Activated CD8-positive, alpha-beta T cell treated with anti-CD3 and anti-CD28 coated beads, Interleukin-2, amount 10 ng/mL, durations not matched to agents 7 days and 5 days (primary cell): ENCODE measurements around the gene HOXC4. TPM values are rescaled to one million over a fixed set of nuclear protein-coding genes. Genes with fewer than 3 reads are reported as not detected.

Source experiments
- ATAC-seq: fragments of 150-1000 bp; cut with Tn5 transposase; one replicate; pipeline ENCODE4 v1.10.0; 2021; ENCODE audit warnings: moderate library complexity
- CTCF ChIA-PET: fragments of 350-600 bp; sonication (Branson Sonifier 250); formaldehyde crosslinking; loops from one replicate; lab custom pipeline; 2021; ENCODE audit warnings: antibody characterized with exemption; lab: Charles Lee
- POLR2A ChIA-PET: fragments of 350-600 bp; sonication (Branson Sonifier 250); formaldehyde crosslinking; loops from one replicate; lab custom pipeline; 2021; ENCODE audit warnings: antibody characterized with exemption; lab: Charles Lee
- DNase-seq: peaks from one replicate; pipeline ENCODE4 v3.0.0-alpha.2; 2020
- H3K27ac Mint-ChIP-seq: one replicate; pipeline ENCODE4 v1.8.0; 2021; ENCODE audit warnings: mild to moderate bottlenecking, mixed read lengths
- H3K27me3 Mint-ChIP-seq: one replicate; pipeline ENCODE4 v1.8.0; 2021; ENCODE audit warnings: low read depth, mixed read lengths
- H3K36me3 Mint-ChIP-seq: one replicate; pipeline ENCODE4 v1.8.0; 2021; ENCODE audit warnings: low read depth, mixed read lengths
- H3K4me1 Mint-ChIP-seq: one replicate; pipeline ENCODE4 v1.8.0; 2021; ENCODE audit warnings: low read depth, mixed read lengths
- H3K4me3 Mint-ChIP-seq: one replicate; pipeline ENCODE4 v1.8.0; 2021; ENCODE audit warnings: mild to moderate bottlenecking, mixed read lengths
- H3K9me3 Mint-ChIP-seq: one replicate; pipeline ENCODE4 v1.8.0; 2022; ENCODE audit warnings: mixed read lengths; ENCODE audit not compliant: insufficient read depth
- total RNA-seq, 2 experiments: library from RNA; stranded (reverse); gene quantifications; one replicate each; pipeline ENCODE4 v1.2.3, GENCODE V29; 2021

HOXC4 gene
- total RNA-seq, 2 experiments from 2014 or later, result 1.1 to 1.3 TPM

DNA sequence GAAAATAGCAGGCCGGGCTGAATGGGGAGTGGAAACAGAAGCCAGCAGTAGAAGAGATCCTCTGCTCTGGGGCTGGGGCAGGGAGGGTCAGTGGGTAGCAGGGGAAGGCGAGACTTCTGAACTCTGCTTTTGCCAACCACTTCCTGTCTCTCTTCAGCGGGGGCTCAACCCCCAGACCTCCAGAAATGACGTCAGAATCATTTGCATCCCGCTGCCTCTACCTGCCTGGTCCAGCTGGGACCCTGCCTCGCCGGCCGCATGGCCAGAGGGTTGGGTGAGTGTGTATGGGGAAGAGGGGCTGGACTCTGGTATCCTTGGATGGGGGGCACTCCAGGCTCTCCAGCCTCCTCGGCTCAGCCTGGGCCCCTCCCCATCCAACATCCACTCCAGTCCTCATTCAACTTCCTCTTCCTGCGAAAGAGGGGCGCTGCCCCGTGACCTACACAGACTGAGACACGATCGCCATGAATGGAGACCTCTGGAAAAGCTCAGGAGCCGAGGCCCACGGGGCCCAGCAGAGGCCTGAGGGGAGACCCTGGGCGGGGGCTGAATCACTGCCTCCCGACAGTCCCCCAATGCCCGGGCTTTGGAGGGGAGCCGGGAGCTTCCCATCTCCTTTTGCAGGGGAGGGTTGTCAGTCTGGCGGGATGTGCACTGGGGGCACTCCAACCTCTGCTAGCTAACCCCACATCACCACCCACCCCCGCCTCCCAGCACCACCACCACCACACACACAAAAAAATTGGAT lies 458 bp upstream of the HOXC4 start:
- Mint-ChIP-seq H3K4me3 (peak overlapping the region; percentile 74), H3K27me3 (peaks cover 82% of the 10 kb centered on the region), H3K9me3 (no peaks in the 10 kb centered on the region), H3K27ac (peak overlapping the region; percentile 73), H3K4me1 (peaks cover 37% of the 10 kb centered on the region), H3K36me3 (no peaks in the 10 kb centered on the region)
- ChIA-PET POLR2A (interaction anchor here (0.7 kb wide), 2 partner anchors 25 to 29 kb away, joined by 3 read pairs; partner anchors contain the start of gene HOXC6), CTCF (interaction anchor here (0.8 to 3.3 kb wide), 15 partner anchors 12 to 326 kb away, joined by 3 to 27 read pairs (median 3); partner anchors contain the start of genes HOXC5 and SMUG1)
- DNase-seq (peak; percentile 43), ATAC-seq (peak; percentile 61)

DNA sequence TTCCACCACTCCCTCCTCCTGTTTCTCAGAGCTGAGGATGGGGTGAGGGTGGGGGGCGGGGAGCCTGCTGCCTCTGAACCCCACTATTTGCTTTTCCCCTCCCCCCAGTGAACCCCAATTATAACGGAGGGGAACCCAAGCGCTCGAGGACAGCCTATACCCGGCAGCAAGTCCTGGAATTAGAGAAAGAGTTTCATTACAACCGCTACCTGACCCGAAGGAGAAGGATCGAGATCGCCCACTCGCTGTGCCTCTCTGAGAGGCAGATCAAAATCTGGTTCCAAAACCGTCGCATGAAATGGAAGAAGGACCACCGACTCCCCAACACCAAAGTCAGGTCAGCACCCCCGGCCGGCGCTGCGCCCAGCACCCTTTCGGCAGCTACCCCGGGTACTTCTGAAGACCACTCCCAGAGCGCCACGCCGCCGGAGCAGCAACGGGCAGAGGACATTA lies 1.1 kb downstream of the HOXC4 start:
- ATAC-seq, result no peak
- CTCF ChIA-PET, result interaction anchor here (0.6 to 3.3 kb wide), 4 partner anchors 22 to 160 kb away, joined by 3 to 27 read pairs (median 4); partner anchors contain the start of gene HOXC5

DNA sequence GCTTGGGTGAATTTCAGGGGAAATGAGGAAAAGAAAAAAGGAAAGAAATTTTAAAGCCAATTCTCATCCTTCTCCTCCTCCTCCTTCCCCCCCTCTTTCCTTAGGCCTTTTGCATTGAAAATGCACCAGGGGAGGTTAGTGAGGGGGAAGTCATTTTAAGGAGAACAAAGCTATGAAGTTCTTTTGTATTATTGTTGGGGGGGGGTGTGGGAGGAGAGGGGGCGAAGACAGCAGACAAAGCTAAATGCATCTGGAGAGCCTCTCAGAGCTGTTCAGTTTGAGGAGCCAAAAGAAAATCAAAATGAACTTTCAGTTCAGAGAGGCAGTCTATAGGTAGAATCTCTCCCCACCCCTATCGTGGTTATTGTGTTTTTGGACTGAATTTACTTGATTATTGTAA lies 1.9 kb downstream of the HOXC4 start:
- no peak for ATAC-seq
- POLR2A ChIA-PET, result no interaction called here
- Mint-ChIP-seq H3K36me3 (no peaks in the 10 kb centered on the region), H3K27me3 (peaks cover 78% of the 10 kb centered on the region), H3K9me3 (no peaks in the 10 kb centered on the region), H3K4me1 (peaks cover 29% of the 10 kb centered on the region), H3K27ac (no peak overlapping the region), H3K4me3 (no peak overlapping the region)
- DNase-seq, result no peak
- CTCF ChIA-PET, result interaction anchor here (1.2 to 1.4 kb wide), 3 partner anchors 15 to 49 kb away, joined by 4 to 5 read pairs (median 4); partner anchors contain the start of gene HOXC5

More for the DNA sequence above, 1.1 kb downstream of the HOXC4 start:
- peaks cover 36% of the 10 kb centered on the region for H3K4me1 Mint-ChIP-seq
- H3K27me3 Mint-ChIP-seq, result peaks cover 80% of the 10 kb centered on the region
- POLR2A ChIA-PET, result no interaction called here
- H3K36me3 Mint-ChIP-seq, result no peaks in the 10 kb centered on the region
- H3K9me3 Mint-ChIP-seq, result no peaks in the 10 kb centered on the region
- H3K4me3 Mint-ChIP-seq, result peak overlapping the region; percentile 74
- no peak overlapping the region for H3K27ac Mint-ChIP-seq
- DNase-seq, result no peak

GRCh38 chr12:54056110-54056509 lies 2.5 kb downstream of the HOXC4 start:
- peaks cover 78% of the 10 kb centered on the region for H3K27me3 Mint-ChIP-seq
- DNase-seq, result no peak
- H3K36me3 Mint-ChIP-seq, result no peaks in the 10 kb centered on the region
- ChIA-PET POLR2A (no interaction called here), CTCF (interaction anchor here (1.4 kb wide), 2 partner anchors 15 to 23 kb away, joined by 4 to 5 read pairs; partner anchors contain the start of gene HOXC5)
- H3K9me3 Mint-ChIP-seq, result no peaks in the 10 kb centered on the region
- peaks cover 26% of the 10 kb centered on the region for H3K4me1 Mint-ChIP-seq
- H3K27ac Mint-ChIP-seq, result no peak overlapping the region
- ATAC-seq, result no peak
- no peak overlapping the region for H3K4me3 Mint-ChIP-seq

GRCh38 chr12:54058128-54058768 lies 4.6 kb downstream of the HOXC4 start:
- H3K36me3 Mint-ChIP-seq, result no peaks in the 10 kb centered on the region
- peaks cover 85% of the 10 kb centered on the region for H3K27me3 Mint-ChIP-seq
- ChIA-PET CTCF (interaction anchor here (1.4 to 1.5 kb wide), 2 partner anchors 26 to 133 kb away, joined by 4 to 5 read pairs; partner anchors contain the start of gene HOXC5), POLR2A (interaction anchor here (0.6 kb wide), 1 partner anchor 41 kb away, joined by 3 read pairs; no protein-coding TSS in a partner anchor)
- no peak overlapping the region for H3K27ac Mint-ChIP-seq
- no peak overlapping the region for H3K4me3 Mint-ChIP-seq
- no peaks in the 10 kb centered on the region for H3K9me3 Mint-ChIP-seq
- peaks cover 11% of the 10 kb centered on the region for H3K4me1 Mint-ChIP-seq
- DNase-seq (no peak), ATAC-seq (no peak)

- POLR2A ChIA-PET, result no interaction called here
- CTCF ChIA-PET, result interaction anchor here (0.8 to 1.5 kb wide), 4 partner anchors 16 to 154 kb away, joined by 3 to 5 read pairs (median 4); partner anchors contain the start of gene HOXC5
- H3K36me3 Mint-ChIP-seq, result no peaks in the 10 kb centered on the region
- H3K27me3 Mint-ChIP-seq, result peaks cover 84% of the 10 kb centered on the region
- no peaks in the 10 kb centered on the region for H3K9me3 Mint-ChIP-seq
- H3K27ac Mint-ChIP-seq, result no peak overlapping the region
- ATAC-seq (no peak), DNase-seq (no peak)
- H3K4me1 Mint-ChIP-seq, result no peaks in the 10 kb centered on the region
- no peak overlapping the region for H3K4me3 Mint-ChIP-seq
Observed at GRCh38 chr12:54059668-54060067, 6.0 kb downstream of the HOXC4 start.

DNA sequence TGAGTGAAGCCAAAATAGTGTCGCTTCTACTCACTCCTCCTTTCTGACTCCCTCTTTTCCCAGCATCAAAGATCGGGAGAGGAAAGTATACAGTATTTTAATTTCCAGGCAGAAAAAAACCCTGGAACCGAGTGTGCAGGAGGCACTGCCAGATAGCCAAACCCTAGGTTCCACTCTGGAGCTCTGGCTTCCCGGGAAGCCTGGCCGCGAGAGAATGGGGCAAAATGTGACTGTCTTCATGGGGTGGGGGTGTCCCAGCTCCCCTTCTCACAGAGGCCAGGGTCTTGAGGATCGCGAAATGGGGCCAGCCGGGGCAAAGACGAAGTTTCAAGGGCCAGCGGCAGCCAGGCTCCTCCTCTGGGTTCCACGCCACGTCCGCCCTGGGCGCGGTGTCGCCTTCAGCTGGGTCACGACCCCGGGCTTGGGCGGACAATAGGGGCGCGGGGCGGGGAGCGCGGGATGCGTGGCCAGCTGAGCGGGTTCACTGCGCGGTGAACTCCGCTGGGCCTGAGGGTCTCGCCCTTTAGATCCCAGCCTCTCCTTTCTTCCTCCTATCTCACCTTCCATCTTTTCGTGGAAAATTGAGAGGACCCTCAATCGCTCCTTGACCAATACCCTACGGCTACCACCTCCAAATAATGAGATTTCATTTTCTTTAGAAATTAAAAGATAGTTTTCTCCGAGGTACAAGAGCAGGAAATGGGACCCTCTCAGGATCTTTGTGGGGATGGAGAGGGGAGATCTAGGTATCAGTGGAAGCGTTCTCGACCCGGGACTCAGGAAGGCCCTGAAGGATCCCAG lies 6.7 kb downstream of the HOXC4 start:
- POLR2A ChIA-PET, result no interaction called here
- H3K36me3 Mint-ChIP-seq, result no peaks in the 10 kb centered on the region
- no peak overlapping the region for H3K27ac Mint-ChIP-seq
- ATAC-seq (no peak), DNase-seq (no peak)
- CTCF ChIA-PET, result interaction anchor here (0.7 to 1.5 kb wide), 2 partner anchors 22 to 28 kb away, joined by 3 to 5 read pairs; partner anchors contain the start of gene HOXC5
- no peaks in the 10 kb centered on the region for H3K9me3 Mint-ChIP-seq
- H3K27me3 Mint-ChIP-seq, result peaks cover 80% of the 10 kb centered on the region
- no peak overlapping the region for H3K4me3 Mint-ChIP-seq
- no peaks in the 10 kb centered on the region for H3K4me1 Mint-ChIP-seq

- H3K27ac Mint-ChIP-seq, result no peak overlapping the region
- H3K27me3 Mint-ChIP-seq, result peaks cover 78% of the 10 kb centered on the region
- no peak overlapping the region for H3K4me3 Mint-ChIP-seq
- H3K36me3 Mint-ChIP-seq, result no peaks in the 10 kb centered on the region
- no peaks in the 10 kb centered on the region for H3K9me3 Mint-ChIP-seq
- ChIA-PET POLR2A (no interaction called here), CTCF (interaction anchor here (0.6 to 0.7 kb wide), 2 partner anchors 9 to 21 kb away, joined by 3 read pairs; no protein-coding TSS in a partner anchor)
- DNase-seq, result no peak
- no peaks in the 10 kb centered on the region for H3K4me1 Mint-ChIP-seq
- ATAC-seq, result no peak
Observed at GRCh38 chr12:54060975-54061778, 7.5 kb downstream of the HOXC4 start.

DNA sequence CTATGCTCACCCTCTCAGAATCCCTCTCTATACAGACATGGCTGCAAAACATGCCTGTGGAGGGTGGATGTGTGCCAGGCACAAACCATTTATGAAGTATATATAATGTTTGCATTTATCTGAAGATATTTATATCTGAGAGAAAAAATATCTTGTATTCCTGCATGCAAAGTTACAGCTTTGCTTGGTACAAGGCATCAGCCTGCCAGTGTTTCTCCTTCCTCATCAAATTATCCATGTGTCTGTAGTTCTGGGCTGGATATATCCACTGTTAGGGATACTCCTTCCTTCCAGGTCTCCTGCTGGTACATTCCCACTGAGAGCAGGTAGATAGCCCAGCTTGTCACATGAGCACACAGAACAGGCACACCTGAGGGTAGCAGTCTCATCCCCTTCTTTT lies 12.0 kb downstream of the HOXC4 start:
- CTCF ChIA-PET, result interaction anchor here (1.5 kb wide), 1 partner anchor 142 kb away, joined by 4 read pairs; no protein-coding TSS in a partner anchor
- Mint-ChIP-seq H3K9me3 (no peaks in the 10 kb centered on the region), H3K27ac (no peak overlapping the region), H3K27me3 (peaks cover 66% of the 10 kb centered on the region), H3K4me3 (no peak overlapping the region), H3K36me3 (no peaks in the 10 kb centered on the region), H3K4me1 (no peaks in the 10 kb centered on the region)
- no peak for DNase-seq
- POLR2A ChIA-PET, result no interaction called here
- ATAC-seq, result no peak

DNA sequence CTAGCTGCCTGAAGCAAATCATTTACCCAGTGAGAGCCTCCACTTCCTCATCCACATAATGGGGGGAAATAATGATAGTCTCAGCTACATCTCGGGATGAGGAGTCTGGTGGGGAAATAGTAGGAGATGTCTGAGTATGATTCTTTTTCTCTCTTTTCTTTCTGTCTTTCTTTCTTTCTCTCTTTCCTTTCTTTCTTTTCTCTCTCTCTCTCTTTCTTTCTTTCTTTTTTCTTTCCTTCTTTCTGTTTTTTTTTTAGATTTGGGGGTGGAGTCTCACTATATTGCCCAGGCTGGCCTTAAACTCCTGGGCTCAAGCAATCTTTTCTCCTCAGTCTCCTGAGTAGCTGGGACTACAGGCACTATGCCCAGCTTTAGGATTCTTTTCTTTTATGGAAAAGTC lies 12.8 kb downstream of the HOXC4 start:
- CTCF ChIA-PET, result interaction anchor here (1.5 kb wide), 1 partner anchor 142 kb away, joined by 4 read pairs; no protein-coding TSS in a partner anchor
- Mint-ChIP-seq H3K4me3 (no peak overlapping the region), H3K27ac (no peak overlapping the region), H3K36me3 (no peaks in the 10 kb centered on the region), H3K4me1 (no peaks in the 10 kb centered on the region), H3K27me3 (peaks cover 66% of the 10 kb centered on the region), H3K9me3 (no peaks in the 10 kb centered on the region)
- POLR2A ChIA-PET, result no interaction called here
- DNase-seq, result no peak
- ATAC-seq, result no peak
